ENCODE measurements around the gene THBD.

Gene THBD

GRCh38 chr20:23049201-23050075, at the start of gene THBD:
THBD (minus strand) TSS chr20:23049672; CDS start chr20:23049504, 168 bp downstream.
- DNase-seq (ENCODE audit: low read depth), result no peak
- H3K4me3 ChIP-seq (ENCODE audit: low read depth, low read length), result no peak within 1 kb of the TSS
- TF ChIP-seq CTCF (IDR thresholded peaks at IDR 0.05; ENCODE audit: insufficient read depth, low read depth, low read length, missing control alignments), result no peak

GRCh38 chr20:23097636-23098580, 48.4 kb upstream of the THBD start:
- DNase-seq (ENCODE audit: low read depth), result no peak
- no peak for TF ChIP-seq CTCF (IDR thresholded peaks at IDR 0.05; ENCODE audit: insufficient read depth, low read depth, low read length, missing control alignments)
- H3K4me3 ChIP-seq (ENCODE audit: low read depth, low read length), result no peak overlapping the region

GRCh38 chr20:23096986-23097520, 47.6 kb upstream of the THBD start:
- H3K4me3 ChIP-seq (ENCODE audit: low read depth, low read length), result no peak overlapping the region
- DNase-seq (ENCODE audit: low read depth), result no peak
- no peak for TF ChIP-seq CTCF (IDR thresholded peaks at IDR 0.05; ENCODE audit: insufficient read depth, low read depth, low read length, missing control alignments)

GRCh38 chr20:23096097-23096496, 46.6 kb upstream of the THBD start:
- H3K4me3 ChIP-seq (ENCODE audit: low read depth, low read length), result no peak overlapping the region
- no peak for DNase-seq (ENCODE audit: low read depth)
- TF ChIP-seq CTCF (IDR thresholded peaks at IDR 0.05; ENCODE audit: insufficient read depth, low read depth, low read length, missing control alignments), result no peak

- no peak for TF ChIP-seq CTCF (IDR thresholded peaks at IDR 0.05; ENCODE audit: insufficient read depth, low read depth, low read length, missing control alignments)
- no peak for DNase-seq (ENCODE audit: low read depth)
Measured at GRCh38 chr20:23095499-23095898, 46.0 kb upstream of the THBD start.

GRCh38 chr20:23094927-23095326, 45.5 kb upstream of the THBD start:
- no peak for TF ChIP-seq CTCF (IDR thresholded peaks at IDR 0.05; ENCODE audit: insufficient read depth, low read depth, low read length, missing control alignments)
- no peak for DNase-seq (ENCODE audit: low read depth)
- H3K4me3 ChIP-seq (ENCODE audit: low read depth, low read length), result no peak overlapping the region

More at GRCh38 chr20:23095499-23095898, 46.0 kb upstream of the THBD start:
- H3K4me3 ChIP-seq (ENCODE audit: low read depth, low read length), result no peak overlapping the region
